ENCODE data around the gene HES3. TPM values are rescaled to one million over a fixed set of nuclear protein-coding genes. Genes with fewer than 3 reads are reported as not detected.

The HES3 gene
- polyA plus RNA-seq, 1 of the 3 experiments (the other 2 are of a cell fraction), result not detected

DNA sequence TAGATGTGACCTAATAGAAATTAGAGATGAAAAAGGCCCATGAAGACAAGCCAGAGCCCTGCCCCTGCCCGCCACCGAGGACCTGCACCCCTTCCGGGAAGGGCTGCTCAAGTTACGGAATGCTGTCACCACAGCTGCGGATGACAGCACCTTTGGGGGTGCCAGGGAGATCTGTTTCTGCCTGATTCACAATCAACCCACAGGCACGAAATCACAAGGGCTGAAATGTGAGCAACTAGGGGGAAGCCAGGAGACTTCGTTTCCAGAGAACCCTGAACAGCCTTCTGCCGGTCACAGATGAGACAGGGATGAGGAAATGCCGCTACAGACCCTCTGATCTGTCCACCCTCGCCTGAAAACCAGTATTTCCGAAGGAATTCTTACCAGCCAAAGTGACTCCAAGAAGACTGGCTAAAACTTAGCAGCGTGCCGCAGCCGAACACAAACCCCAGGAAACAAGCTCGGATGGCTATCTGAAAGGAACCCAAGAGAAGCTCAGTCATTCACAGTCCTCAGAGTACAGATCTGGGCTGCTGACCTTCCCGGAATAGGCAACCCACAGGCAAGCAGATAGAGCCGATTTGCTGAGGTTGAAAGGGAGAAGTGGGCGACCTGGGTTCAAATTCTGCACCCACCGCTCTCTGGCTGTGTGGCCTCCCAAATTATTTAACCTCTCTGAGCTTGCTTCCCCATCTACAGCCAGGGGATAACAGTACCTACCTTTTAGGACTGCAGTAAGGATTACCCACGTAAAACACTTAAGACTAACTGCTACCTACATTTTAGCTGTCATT is 9.3 kb upstream of the HES3 start:
- no peak overlapping the region for H3K27ac ChIP-seq (ENCODE audit: low read depth in 2 of 2, low read length in 1 of 2)
- no peaks in the 10 kb centered on the region for H4K20me1 ChIP-seq (ENCODE audit: insufficient read depth)
- CTCF ChIA-PET, result interaction anchor here (0.9 to 5.5 kb wide), 9 partner anchors 12 to 256 kb away, joined by 3 to 45 read pairs (median 3); partner anchors contain the start of gene PLEKHG5
- WGBS (ENCODE audit: low lambda C conversion rate), result 21% methylated on average over 10 of the region's 20 CpGs
- H3K4me2 ChIP-seq, result peak overlapping the region; percentile 79
- H3K9me3 ChIP-seq, result no peaks in the 10 kb centered on the region
- POLR2A ChIA-PET, result interaction anchor here (0.6 to 1.5 kb wide), 4 partner anchors 10 to 177 kb away, joined by 3 to 6 read pairs (median 4); no protein-coding TSS in a partner anchor
- H3K9me2 ChIP-seq, result no peaks in the 10 kb centered on the region
- peak overlapping the region; percentile 77 for H3K9ac ChIP-seq
- no peaks in the 10 kb centered on the region for H3F3A ChIP-seq (replicated peaks; ENCODE audit: insufficient read depth)
- H3K36me3 ChIP-seq (replicated peaks in 1 of 2; ENCODE audit: control insufficient read depth in 1 of 2, insufficient read depth in 2 of 2, low read length in 1 of 2), result peaks cover 6 to 13% of the 10 kb centered on the region in 2 experiments
- no peak for DNase-seq
- no peak for TF ChIP-seq POLR2AphosphoS5 (IDR thresholded peaks at IDR 0.05; ENCODE audit: low read depth, low read length)
- TF ChIP-seq, protein P1, sequence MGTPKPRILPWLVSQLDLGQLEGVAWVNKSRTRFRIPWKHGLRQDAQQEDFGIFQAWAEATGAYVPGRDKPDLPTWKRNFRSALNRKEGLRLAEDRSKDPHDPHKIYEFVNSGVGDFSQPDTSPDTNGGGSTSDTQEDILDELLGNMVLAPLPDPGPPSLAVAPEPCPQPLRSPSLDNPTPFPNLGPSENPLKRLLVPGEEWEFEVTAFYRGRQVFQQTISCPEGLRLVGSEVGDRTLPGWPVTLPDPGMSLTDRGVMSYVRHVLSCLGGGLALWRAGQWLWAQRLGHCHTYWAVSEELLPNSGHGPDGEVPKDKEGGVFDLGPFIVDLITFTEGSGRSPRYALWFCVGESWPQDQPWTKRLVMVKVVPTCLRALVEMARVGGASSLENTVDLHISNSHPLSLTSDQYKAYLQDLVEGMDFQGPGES (IDR thresholded peaks at IDR 0.05; ENCODE audit: low read depth, low read length), result no peak
- no peak for TF ChIP-seq FOSL2 (IDR thresholded peaks at IDR 0.05; ENCODE audit: borderline replicate concordance, low read depth)
- TF ChIP-seq EZH2phosphoT487 (IDR thresholded peaks at IDR 0.05; ENCODE audit: borderline replicate concordance, low read depth), result no peak
- no peak for TF ChIP-seq JUND (IDR thresholded peaks at IDR 0.05)
- TF ChIP-seq, protein P2, sequence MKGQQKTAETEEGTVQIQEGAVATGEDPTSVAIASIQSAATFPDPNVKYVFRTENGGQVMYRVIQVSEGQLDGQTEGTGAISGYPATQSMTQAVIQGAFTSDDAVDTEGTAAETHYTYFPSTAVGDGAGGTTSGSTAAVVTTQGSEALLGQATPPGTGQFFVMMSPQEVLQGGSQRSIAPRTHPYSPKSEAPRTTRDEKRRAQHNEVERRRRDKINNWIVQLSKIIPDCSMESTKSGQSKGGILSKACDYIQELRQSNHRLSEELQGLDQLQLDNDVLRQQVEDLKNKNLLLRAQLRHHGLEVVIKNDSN (IDR thresholded peaks at IDR 0.05; ENCODE audit: borderline replicate concordance, low read depth), result no peak
- TF ChIP-seq MXI1 (IDR thresholded peaks at IDR 0.05; ENCODE audit: low read depth, low read length), result no peak
- peak overlapping the region; percentile 66 to 79 for H3K4me3 ChIP-seq (ENCODE audit: low read depth in 2 of 2, low read length in 1 of 2)
- no peaks in the 10 kb centered on the region for H3K27me3 ChIP-seq (ENCODE audit: insufficient read depth)
- peaks cover 0 to 9% of the 10 kb centered on the region in 2 experiments; a peak in 1 of 4 replicates for H3K4me1 ChIP-seq (ENCODE audit: control insufficient read depth in 1 of 2, insufficient read depth in 2 of 2, low read depth in 1 of 2, low read length in 1 of 2)
- H2AFZ ChIP-seq (ENCODE audit: low read depth), result no peak overlapping the region
- H3K79me2 ChIP-seq (ENCODE audit: insufficient read depth), result peaks cover 34% of the 10 kb centered on the region

DNA sequence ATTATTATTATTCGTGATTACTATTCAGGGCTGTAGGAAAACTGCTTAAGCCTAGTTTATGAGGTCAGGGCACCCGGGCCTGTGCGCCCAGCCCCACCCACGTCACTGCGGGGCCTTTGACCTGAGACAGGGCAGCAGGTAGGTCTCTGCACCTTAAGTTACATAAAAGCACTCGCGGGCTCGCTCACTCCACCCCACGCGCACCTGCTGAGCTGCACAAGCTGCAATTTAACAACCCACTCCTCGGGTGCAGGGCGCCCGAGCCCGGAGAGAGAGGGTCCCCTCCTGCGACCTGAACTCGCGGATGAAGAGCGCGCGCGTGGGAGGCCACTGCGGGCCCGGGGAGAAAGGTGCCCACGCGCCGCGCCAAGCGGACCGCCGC is 8.7 kb upstream of the HES3 start:
- no peaks in the 10 kb centered on the region for H3K9me2 ChIP-seq
- H3K9ac ChIP-seq, result peak overlapping the region; percentile 77
- no peaks in the 10 kb centered on the region for H3F3A ChIP-seq (replicated peaks; ENCODE audit: insufficient read depth)
- 0% methylated on average over 6 of the region's 30 CpGs for WGBS (ENCODE audit: low lambda C conversion rate)
- H3K4me2 ChIP-seq, result peak overlapping the region; percentile 79
- H3K36me3 ChIP-seq (replicated peaks in 1 of 2; ENCODE audit: control insufficient read depth in 1 of 2, insufficient read depth in 2 of 2, low read length in 1 of 2), result peaks cover 4 to 13% of the 10 kb centered on the region in 2 experiments
- peaks cover 34% of the 10 kb centered on the region for H3K79me2 ChIP-seq (ENCODE audit: insufficient read depth)
- ChIA-PET POLR2A (interaction anchor here (0.6 to 1.5 kb wide), 6 partner anchors 10 to 178 kb away, joined by 3 to 6 read pairs (median 3); no protein-coding TSS in a partner anchor), CTCF (interaction anchor here (0.9 to 5.5 kb wide), 9 partner anchors 12 to 256 kb away, joined by 3 to 45 read pairs (median 3); partner anchors contain the start of gene PLEKHG5)
- H3K4me1 ChIP-seq (ENCODE audit: control insufficient read depth in 1 of 2, insufficient read depth in 2 of 2, low read depth in 1 of 2, low read length in 1 of 2), result peaks cover 0 to 9% of the 10 kb centered on the region in 2 experiments; a peak in 1 of 4 replicates
- H4K20me1 ChIP-seq (ENCODE audit: insufficient read depth), result no peaks in the 10 kb centered on the region
- peak overlapping the region; percentile 66 to 79 for H3K4me3 ChIP-seq (ENCODE audit: low read depth in 2 of 2, low read length in 1 of 2)
- DNase-seq, result no peak
- peak overlapping the region in 1 of 2 experiments; percentile 77; a peak in 2 of 4 replicates for H3K27ac ChIP-seq (ENCODE audit: low read depth in 2 of 2, low read length in 1 of 2)
- no peak overlapping the region for H2AFZ ChIP-seq (ENCODE audit: low read depth)
- no peaks in the 10 kb centered on the region for H3K9me3 ChIP-seq
- no peaks in the 10 kb centered on the region for H3K27me3 ChIP-seq (ENCODE audit: insufficient read depth)
- TF ChIP-seq, protein P3, sequence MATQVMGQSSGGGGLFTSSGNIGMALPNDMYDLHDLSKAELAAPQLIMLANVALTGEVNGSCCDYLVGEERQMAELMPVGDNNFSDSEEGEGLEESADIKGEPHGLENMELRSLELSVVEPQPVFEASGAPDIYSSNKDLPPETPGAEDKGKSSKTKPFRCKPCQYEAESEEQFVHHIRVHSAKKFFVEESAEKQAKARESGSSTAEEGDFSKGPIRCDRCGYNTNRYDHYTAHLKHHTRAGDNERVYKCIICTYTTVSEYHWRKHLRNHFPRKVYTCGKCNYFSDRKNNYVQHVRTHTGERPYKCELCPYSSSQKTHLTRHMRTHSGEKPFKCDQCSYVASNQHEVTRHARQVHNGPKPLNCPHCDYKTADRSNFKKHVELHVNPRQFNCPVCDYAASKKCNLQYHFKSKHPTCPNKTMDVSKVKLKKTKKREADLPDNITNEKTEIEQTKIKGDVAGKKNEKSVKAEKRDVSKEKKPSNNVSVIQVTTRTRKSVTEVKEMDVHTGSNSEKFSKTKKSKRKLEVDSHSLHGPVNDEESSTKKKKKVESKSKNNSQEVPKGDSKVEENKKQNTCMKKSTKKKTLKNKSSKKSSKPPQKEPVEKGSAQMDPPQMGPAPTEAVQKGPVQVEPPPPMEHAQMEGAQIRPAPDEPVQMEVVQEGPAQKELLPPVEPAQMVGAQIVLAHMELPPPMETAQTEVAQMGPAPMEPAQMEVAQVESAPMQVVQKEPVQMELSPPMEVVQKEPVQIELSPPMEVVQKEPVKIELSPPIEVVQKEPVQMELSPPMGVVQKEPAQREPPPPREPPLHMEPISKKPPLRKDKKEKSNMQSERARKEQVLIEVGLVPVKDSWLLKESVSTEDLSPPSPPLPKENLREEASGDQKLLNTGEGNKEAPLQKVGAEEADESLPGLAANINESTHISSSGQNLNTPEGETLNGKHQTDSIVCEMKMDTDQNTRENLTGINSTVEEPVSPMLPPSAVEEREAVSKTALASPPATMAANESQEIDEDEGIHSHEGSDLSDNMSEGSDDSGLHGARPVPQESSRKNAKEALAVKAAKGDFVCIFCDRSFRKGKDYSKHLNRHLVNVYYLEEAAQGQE (IDR thresholded peaks at IDR 0.05; ENCODE audit: low read depth, low read length), result no peak
- TF ChIP-seq SIN3A (IDR thresholded peaks at IDR 0.05; ENCODE audit: borderline replicate concordance, low read depth, low read length) (no peak), TEAD4 (IDR thresholded peaks at IDR 0.05; ENCODE audit: borderline replicate concordance, insufficient read depth) (no peak), EP300 (IDR thresholded peaks at IDR 0.05; ENCODE audit: borderline replicate concordance in 1 of 2, low read depth in 1 of 2, low read length in 1 of 2) (no peak), CHD2 (IDR thresholded peaks at IDR 0.05; ENCODE audit: low read length, partially characterized antibody) (no peak), RFX5 (IDR thresholded peaks at IDR 0.05; ENCODE audit: low read length) (no peak), MEF2A (IDR thresholded peaks at IDR 0.05; ENCODE audit: borderline replicate concordance, low read depth) (no peak), ELF1 (IDR thresholded peaks at IDR 0.05) (no peak), YY1 (IDR thresholded peaks at IDR 0.05; ENCODE audit: low read depth) (no peak), RAD21 (IDR thresholded peaks at IDR 0.05; ENCODE audit: low read length) (no peak)
- TF ChIP-seq, protein P1 (IDR thresholded peaks at IDR 0.05; ENCODE audit: low read depth, low read length), result no peak
- TF ChIP-seq, protein P4, sequence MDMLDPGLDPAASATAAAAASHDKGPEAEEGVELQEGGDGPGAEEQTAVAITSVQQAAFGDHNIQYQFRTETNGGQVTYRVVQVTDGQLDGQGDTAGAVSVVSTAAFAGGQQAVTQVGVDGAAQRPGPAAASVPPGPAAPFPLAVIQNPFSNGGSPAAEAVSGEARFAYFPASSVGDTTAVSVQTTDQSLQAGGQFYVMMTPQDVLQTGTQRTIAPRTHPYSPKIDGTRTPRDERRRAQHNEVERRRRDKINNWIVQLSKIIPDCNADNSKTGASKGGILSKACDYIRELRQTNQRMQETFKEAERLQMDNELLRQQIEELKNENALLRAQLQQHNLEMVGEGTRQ (IDR thresholded peaks at IDR 0.05; ENCODE audit: borderline replicate concordance, low read depth, low read length), result no peak
